SU-DHL-6 (cell line): ENCODE results near the gene AGRN.

Experiments
- H2AFZ ChIP-seq: fragments of 200-600 bp; sonication (generic); 2 replicates; pipeline ENCODE4 v1.6.1; 2014; ENCODE audit warnings: low read depth, mild to moderate bottlenecking, moderate library complexity, mixed read lengths, antibody characterized with exemption, low read length; ENCODE audit not compliant: severe bottlenecking
- H3F3A ChIP-seq: fragments of 200-600 bp; shearing (Covaris generic); 2 replicates; pipeline ENCODE4 v1.6.0; 2016; ENCODE audit warnings: antibody characterized with exemption, mild to moderate bottlenecking; ENCODE audit not compliant: insufficient read depth
- H3K27ac ChIP-seq: fragments of 200-600 bp; sonication (generic); 2 replicates; pipeline ENCODE4 v1.5.1; 2016; ENCODE audit warnings: low read depth, mild to moderate bottlenecking, low read length, moderate library complexity, mixed read lengths
- H3K27me3 ChIP-seq: fragments of 200-600 bp; sonication (generic), shearing (Covaris generic); 2 replicates; pipeline ENCODE4 v1.6.0; 2014; ENCODE audit warnings: mild to moderate bottlenecking, low read length
- H3K36me3 ChIP-seq: fragments of 200-600 bp; sonication (generic); 2 replicates; pipeline ENCODE4 v1.6.1; 2014; ENCODE audit warnings: mild to moderate bottlenecking, low read length, mixed read lengths
- H3K4me2 ChIP-seq: fragments of 300-600, 200-600 bp; shearing (Covaris generic), sonication (generic); 2 replicates; pipeline ENCODE4 v1.6.0; 2014; ENCODE audit warnings: low read length, low read depth, mild to moderate bottlenecking; ENCODE audit not compliant: poor library complexity, severe bottlenecking
- H3K4me3 ChIP-seq: fragments of 200-600 bp; sonication (generic); 2 replicates; pipeline ENCODE4 v1.5.1; 2014; ENCODE audit warnings: antibody characterized with exemption, low read length, mild to moderate bottlenecking, mixed read lengths; ENCODE audit not compliant: insufficient read depth, poor library complexity, severe bottlenecking
- H3K79me2 ChIP-seq: fragments of 200-600 bp; sonication (generic); 2 replicates; pipeline ENCODE4 v1.6.1; 2014; ENCODE audit warnings: mild to moderate bottlenecking, low read length, moderate library complexity; ENCODE audit not compliant: insufficient read depth
- H3K9ac ChIP-seq: fragments of 200-600 bp; sonication (generic); 2 replicates; pipeline ENCODE4 v1.7.0; 2014; ENCODE audit warnings: mild to moderate bottlenecking, low read length
- H3K9me2 ChIP-seq: fragments of 200-600 bp; sonication (generic); replicated peaks from 2 replicates; pipeline ENCODE4 v1.6.1; 2014; ENCODE audit warnings: low read length; ENCODE audit not compliant: insufficient read depth
- H3K9me3 ChIP-seq: fragments of 200-600 bp; sonication (generic); 2 replicates; pipeline ENCODE4 v1.6.1; 2014; ENCODE audit warnings: low read length, mixed read lengths; ENCODE audit not compliant: insufficient read depth
- H4K20me1 ChIP-seq: fragments of 200-600 bp; sonication (generic); 2 replicates; pipeline ENCODE4 v1.6.1; 2014; ENCODE audit warnings: low read depth, mild to moderate bottlenecking, antibody characterized with exemption, low read length, moderate library complexity, mixed read lengths
- CTCF ChIP-seq: fragments of 200-600 bp; sonication (generic); IDR thresholded peaks from one replicate; pipeline ENCODE4 v1.5.1; 2017; ENCODE audit warnings: antibody characterized with exemption, mild to moderate bottlenecking, low read length, moderate library complexity; ENCODE audit not compliant: insufficient read depth, poor library complexity, severe bottlenecking
- EZH2phosphoT487 ChIP-seq: fragments of 200-600 bp; sonication (generic), shearing (Covaris generic); conservative IDR thresholded peaks from 2 replicates; pipeline ENCODE4 v1.6.1; 2018; ENCODE audit warnings: mild to moderate bottlenecking, antibody characterized with exemption, low read length, moderate library complexity, mixed read lengths

AGRN gene

GRCh38 chr1:997993-998744 is 21.8 kb upstream of the AGRN start:
- no peak overlapping the region for H3K27ac ChIP-seq
- no peaks in the 10 kb centered on the region for H3K9me2 ChIP-seq
- no peaks in the 10 kb centered on the region for H3K27me3 ChIP-seq
- H3F3A ChIP-seq: no peaks in the 10 kb centered on the region
- no peak overlapping the region for H3K4me3 ChIP-seq
- H3K79me2 ChIP-seq: no peaks in the 10 kb centered on the region
- no peaks in the 10 kb centered on the region for H4K20me1 ChIP-seq
- H3K9me3 ChIP-seq: no peaks in the 10 kb centered on the region
- no peak for TF ChIP-seq EZH2phosphoT487
- H3K36me3 ChIP-seq: no peaks in the 10 kb centered on the region
- no peak overlapping the region for H2AFZ ChIP-seq
- no peak overlapping the region for H3K4me2 ChIP-seq
- no peak overlapping the region for H3K9ac ChIP-seq

GRCh38 chr1:998745-998994 is 21.2 kb upstream of the AGRN start:
- H3K4me3 ChIP-seq: no peak overlapping the region
- H3K36me3 ChIP-seq: no peaks in the 10 kb centered on the region
- H3K27ac ChIP-seq: no peak overlapping the region
- H4K20me1 ChIP-seq: no peaks in the 10 kb centered on the region
- no peak overlapping the region for H3K9ac ChIP-seq
- H3K4me2 ChIP-seq: no peak overlapping the region
- no peak overlapping the region for H2AFZ ChIP-seq
- H3K27me3 ChIP-seq: no peaks in the 10 kb centered on the region
- no peaks in the 10 kb centered on the region for H3K9me3 ChIP-seq
- H3K79me2 ChIP-seq: no peaks in the 10 kb centered on the region
- TF ChIP-seq EZH2phosphoT487 (no peak), CTCF (no peak)
- H3K9me2 ChIP-seq: no peaks in the 10 kb centered on the region
- no peaks in the 10 kb centered on the region for H3F3A ChIP-seq

- H3K27me3 ChIP-seq: no peaks in the 10 kb centered on the region
- H4K20me1 ChIP-seq: no peaks in the 10 kb centered on the region
Measured at GRCh38 chr1:998995-999724, 20.8 kb upstream of the AGRN start.

More at GRCh38 chr1:998995-999724, 20.8 kb upstream of the AGRN start:
- Histone ChIP-seq H3K36me3 (no peaks in the 10 kb centered on the region), H3K9me2 (no peaks in the 10 kb centered on the region), H3K9ac (no peak overlapping the region), H3K27ac (no peak overlapping the region), H3K79me2 (no peaks in the 10 kb centered on the region), H3K4me2 (no peak overlapping the region), H3F3A (no peaks in the 10 kb centered on the region), H3K9me3 (no peaks in the 10 kb centered on the region), H3K4me3 (no peak overlapping the region), H2AFZ (no peak overlapping the region)
- TF ChIP-seq CTCF: no peak
- TF ChIP-seq EZH2phosphoT487: no peak
